HG03108 (cell line): ENCODE results near the gene CENPP.

ENCODE experiments used
- ATAC-seq: cut with Tn5 transposase; IDR thresholded peaks from one replicate; pipeline ENCODE4 v1.9.1; 2021; ENCODE audit warnings: moderate library complexity; ENCODE audit not compliant: unreplicated experiment

CENPP gene

DNA sequence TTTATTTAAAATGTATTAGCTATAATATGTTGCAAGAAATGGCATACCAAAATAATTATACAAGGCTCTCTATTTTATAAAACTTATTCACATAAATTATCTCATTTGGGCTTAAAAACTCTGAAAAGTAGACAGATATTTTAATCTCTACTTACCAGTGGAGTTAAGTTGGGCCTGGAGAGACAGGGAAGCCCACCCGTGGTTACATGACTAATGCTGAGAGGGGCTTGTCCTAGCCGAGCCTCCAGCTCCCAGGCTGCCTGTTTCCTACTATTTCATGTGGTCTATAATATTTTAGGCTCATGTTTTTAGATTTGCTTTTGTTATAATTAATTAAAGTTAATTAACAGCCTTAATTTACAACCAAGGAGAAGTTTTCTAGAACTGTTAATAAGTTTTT is 177.4 kb downstream of the CENPP start:
- ATAC-seq, result no peak

DNA sequence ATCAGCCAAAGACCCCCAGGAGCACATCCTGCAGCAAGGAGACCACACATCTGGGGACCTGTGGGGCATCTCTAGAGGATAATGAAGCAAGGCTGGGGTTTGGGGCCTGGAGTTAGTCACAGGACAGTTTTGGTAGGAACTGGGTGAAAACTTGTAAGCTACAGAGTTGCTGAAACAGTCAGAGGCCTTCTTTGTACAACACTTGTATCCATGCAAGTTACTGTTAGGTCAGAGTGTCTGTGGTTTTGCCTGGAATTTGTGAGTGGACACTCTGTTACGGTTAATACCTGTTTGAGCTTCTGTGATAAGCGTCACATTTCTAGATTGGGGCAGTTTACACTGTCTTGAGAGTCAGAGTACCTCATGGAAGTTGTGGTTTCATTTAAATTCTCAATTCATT is 179.1 kb downstream of the CENPP start:
- ATAC-seq, result no peak

DNA sequence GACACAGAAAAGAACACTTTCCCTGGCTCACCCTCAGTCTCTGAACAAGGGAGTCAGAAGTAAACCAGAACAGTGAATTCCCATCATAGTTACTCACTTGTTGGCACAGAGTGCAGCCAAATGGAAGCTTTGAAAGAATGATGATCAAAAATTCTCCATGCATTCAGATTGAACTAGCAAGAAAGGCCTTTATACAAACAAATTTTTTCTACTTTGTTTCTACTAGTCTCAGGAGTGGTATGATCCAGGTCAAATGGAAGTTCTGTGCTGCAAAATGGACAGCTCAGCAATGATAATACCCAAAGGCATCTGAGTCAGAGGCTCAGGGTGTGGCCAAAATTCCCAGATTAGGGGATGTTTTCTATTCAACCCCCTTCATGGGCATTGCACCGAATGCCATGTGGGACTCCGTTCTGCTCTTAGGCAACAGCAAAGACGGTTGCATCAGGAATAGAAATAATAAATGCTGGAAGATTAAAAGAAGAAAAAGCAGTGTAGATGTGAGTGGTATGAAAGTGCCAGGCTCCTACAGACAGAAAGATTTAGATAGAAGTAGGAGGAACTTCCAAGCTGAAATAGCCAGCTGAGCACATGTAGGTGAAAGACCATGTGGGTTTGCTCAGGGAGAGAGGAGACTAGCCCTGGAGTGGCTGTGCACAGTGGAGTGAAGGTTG is 180.6 kb downstream of the CENPP start:
- ATAC-seq, result no peak

DNA sequence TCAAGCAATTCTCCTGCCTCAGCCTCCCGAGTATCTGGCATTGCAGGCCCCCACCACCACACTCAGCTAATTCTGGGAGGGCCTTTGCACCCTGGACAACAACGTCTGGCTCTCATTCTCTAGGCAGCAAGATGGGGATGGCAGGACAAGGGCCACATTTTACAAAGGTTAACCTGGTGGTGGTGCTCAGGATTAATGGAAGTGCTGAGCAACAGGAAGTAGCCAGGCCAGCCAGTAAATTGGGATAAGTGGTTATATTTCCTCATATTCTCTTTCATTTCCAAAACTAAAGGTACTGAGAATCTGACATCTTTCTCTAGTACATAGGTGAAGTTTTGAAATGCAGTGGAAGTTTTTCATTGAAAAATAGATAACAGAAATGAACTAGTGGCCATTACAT is 181.3 kb downstream of the CENPP start:
- no peak for ATAC-seq

DNA sequence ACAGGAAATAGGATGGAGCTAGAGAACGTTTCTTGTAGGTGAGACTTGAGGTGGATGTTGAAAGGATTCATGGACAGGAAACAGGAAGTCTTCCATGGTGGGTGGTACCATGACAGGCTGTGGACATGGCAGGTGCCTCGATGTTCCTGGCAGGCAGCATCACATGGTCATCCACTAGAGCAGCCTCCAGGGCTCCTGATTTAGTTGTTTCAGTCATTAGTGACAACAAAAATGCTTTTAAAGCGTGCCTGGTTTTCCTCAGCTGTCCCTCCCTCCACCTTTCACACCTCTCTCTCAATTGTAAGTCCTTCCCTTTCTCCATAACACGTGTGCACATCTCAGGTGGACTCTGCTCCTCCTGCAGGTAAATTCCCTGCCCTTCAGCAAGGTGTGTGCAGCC is 181.7 kb downstream of the CENPP start:
- no peak for ATAC-seq

DNA sequence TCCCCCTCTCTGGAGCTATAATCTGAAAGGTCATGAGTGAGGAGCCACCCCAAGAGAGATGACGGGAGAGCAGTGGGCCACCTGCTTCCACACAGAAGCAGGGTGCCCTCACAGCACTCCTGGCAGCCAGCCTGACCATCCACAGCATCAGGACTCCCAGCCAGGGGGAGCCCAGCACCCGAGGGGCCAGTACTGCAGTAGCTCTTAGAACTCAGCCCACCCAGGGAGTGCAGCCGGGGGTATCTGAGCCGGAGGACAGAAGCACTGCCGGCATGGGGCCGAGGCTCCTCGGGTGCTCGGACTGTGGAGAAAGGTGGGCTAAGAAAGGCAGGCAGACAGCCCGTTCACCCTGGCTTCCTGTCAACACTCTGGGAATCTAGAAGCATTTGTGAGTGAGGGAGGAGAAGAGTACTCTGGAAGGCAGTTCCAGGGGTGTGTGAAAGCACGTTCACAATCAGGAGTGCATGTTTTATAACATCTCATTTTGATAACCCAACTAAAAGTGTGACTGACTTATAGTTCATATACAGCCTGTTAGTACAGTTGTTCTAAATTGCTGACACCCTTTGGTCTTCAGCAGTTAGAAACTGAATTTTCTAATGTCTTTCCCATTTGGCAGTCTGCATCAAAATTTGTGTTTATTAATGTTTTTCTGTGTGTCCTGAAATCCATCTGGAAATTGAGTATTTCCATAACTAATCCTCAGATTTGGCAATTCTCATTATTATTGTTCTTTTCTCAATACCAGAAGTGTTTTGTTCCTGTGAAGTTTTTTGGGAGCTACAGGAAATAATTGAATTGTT is 182.5 kb downstream of the CENPP start:
- no peak for ATAC-seq

DNA sequence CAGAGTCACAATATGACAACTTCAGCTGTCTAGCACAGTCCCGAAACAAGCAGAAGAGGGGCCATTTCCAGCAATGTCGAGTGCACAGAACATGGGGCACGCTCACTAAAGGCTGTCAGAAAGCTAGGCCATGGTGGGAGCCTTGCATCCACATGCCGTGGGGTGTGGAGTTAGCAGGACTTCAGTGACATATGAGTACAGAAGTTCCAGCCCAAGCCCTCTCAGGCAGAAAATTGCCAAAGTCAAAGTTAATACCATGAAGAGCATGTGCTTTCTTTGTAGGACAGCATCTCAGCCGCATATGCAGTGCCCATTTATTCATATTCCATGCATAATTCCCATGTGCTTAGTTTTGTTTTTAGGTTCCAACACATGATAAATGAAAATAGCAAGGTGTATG is 183.3 kb downstream of the CENPP start:
- no peak for ATAC-seq

DNA sequence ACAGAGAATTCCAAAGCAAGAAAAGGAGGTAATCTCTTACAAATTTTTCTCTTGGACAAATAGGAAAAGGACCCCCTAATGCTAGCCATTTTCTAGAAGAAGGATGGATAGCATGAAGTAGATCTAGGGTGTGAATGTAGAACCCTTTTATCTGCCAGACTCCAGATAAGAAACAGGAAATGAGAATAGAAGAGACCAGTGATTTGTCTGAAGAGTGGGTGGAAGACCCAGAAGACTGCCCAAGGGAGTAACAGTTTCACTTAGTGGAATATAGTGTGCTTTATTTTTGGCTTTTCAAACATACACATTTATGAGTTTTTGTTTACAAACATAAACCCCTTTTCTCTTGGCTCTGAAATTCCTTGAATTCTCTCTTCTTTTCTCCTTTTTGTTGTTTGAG is 185.0 kb downstream of the CENPP start:
- ATAC-seq, result no peak

DNA sequence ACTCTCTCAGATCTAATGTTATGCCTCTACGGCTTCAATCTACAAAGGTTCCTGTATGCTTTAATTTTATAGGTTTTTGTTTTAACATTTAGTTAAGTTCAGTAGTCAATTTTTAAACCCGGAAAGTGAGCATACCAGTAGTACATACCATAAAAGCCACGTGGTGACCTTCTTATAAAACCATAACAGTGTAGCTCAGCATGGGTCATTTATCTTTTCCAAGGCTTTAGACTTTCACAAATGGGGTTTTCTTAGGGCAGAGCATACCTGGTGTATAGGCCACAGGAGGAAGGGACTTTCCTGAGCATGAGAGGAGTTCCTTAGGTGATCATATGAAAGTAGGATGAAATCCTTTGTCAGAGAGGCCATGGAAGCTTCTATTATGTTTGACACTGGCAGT is 186.9 kb downstream of the CENPP start:
- ATAC-seq, result no peak

DNA sequence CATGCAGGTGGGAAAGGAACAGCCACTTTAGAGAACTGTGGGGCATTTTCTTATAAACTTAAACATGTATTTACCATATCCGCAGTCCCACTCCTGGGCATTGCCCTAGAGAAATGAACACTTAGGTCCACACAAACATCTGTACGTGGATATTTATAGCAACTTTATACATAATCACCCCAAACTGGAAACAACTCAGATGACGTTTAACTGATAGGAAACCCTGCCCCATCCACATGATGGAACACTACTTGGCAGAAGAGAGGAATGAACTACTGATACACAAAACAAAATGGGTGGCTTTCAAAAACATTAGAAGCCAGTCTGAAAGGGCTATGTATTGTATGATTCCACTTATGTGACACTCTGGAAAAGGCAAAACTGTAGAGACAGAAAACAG is 187.6 kb downstream of the CENPP start:
- no peak for ATAC-seq

DNA sequence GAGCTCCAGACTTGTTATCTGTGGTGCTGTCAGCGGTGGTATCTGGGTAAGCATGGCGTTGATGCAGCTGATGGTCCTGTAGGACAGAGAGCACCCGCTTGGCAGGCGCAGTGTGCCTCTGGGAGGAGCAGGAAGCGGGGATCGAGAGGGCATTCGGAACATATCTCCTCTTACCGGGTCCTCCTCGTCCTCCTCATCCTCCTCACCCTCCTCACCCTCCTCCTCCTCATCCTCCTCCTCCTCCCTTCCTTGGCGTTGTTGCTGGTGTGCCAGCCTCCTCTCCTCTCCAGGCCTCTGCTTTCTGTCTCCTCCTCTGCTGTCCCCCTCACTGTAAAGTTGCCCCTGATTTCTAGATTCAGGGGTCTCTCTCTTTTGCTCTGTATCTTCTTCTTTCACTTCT is 188.9 kb downstream of the CENPP start:
- no peak for ATAC-seq

DNA sequence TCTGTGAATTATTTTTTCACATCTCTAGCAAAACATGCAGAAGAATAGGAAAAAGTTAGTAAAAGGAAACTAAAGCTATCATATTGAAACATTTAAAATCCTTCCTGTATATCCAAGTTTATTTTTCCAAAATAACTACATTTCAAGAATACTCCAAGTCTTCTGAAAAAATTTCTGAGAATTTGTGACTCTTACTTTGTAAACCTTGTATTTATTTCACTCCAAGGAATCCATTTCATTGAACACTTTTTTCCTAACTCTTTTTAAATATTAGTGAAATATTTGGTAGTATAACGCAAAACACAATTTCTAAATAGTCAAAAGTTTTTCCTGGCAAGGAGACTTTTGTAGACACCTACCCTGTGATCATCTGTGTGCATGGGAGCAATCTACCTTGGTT is 190.8 kb downstream of the CENPP start:
- ATAC-seq, result no peak

DNA sequence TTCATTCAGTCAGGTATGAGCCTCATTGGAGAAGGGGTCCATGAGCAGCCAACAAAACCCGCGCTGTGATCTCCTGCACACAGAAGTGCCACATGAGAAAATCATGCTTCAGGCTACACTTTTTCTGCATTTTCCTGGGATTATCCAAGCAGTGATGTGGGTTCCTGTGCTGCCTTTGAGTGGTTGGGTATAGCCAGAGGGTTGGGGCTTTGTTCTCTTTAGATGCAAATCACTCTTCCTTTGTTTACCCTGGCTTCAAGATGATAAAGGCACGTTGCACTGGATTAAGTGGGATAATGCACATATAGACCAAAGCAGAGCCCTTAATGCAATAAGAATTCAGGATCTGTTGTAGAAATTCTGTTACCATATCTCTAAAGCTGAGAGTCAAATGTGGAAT is 191.3 kb downstream of the CENPP start:
- ATAC-seq, result no peak

DNA sequence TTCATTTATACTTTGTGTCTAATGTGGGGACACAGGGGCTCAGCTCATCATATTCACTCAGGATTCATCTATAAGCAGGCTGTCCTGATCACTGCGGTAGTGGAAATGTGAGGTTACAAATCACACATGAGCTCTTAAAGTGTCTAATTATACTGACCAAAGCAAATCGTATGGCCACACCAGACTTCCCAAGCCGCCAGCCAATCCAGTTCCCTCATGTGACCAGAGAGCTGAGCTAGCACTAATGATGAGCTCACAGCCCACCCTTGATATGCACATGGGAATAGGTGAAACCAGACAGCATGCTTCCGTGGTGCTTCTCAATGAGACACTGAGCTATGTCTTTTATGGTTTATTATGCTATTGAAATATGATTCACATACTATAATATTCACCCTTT is 192.4 kb downstream of the CENPP start:
- no peak for ATAC-seq

DNA sequence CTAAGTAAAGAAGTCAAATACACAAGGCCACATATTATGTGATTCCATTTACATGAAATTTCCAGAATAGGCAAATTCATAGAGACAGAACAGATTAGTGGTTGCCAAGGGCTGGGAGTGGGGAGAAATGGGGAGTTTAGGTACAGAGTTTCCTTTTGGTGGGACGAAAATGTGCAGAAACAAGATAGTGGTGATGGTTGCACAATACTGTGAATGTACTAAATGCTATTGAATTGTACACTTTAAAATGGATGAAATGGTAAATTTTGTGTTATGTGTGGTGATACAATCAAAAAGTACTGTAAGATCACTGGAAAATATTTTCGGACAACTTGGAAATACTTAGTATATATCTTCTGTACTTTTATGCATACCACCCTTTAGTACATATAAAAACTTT is 195.1 kb downstream of the CENPP start:
- ATAC-seq, result no peak

DNA sequence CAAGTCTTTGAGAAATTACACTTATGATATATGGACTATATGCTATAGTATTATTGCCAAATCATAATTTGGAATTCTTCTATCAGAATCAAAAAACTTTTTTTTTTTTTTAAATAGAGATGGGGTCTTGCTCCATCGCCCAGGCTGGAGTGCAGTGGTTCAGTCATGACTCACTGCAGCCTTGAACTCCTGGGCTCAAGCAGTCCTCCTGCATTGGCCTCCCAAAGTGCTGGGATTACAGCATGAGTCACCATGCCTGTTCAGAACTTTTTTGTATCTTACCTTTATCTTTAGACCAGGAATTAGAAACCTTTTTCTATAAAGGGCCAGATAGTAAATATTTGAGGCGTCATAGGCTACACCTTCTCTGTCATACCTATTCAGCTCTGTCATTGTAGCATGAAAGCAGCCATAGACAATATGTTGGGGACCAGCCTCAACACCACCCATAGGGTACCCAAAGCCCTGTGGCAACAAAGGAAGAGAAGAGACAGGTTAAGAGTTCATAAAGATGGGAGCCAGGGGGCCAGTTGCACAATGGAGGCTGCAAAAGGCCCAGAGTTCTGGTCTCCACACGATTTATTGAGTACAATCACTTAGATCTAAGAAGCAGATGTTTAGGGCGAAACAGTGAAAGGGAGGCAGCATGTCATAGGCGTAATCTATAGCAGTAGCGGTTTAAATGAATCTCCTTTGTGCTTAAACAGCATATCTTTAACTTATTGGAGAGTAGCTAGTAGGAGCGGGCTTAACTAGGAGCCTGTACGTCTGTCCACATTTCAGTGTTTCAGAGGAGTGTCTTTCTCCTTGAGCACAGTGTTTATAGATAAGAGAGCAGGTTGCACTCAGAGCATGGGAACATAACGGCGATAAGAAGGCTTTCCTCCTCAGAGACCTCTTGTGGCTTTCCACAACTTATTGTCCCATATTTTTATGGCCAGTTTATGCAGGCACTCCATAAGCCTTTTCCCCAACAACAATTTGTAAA is 197.5 kb downstream of the CENPP start:
- ATAC-seq, result no peak

DNA sequence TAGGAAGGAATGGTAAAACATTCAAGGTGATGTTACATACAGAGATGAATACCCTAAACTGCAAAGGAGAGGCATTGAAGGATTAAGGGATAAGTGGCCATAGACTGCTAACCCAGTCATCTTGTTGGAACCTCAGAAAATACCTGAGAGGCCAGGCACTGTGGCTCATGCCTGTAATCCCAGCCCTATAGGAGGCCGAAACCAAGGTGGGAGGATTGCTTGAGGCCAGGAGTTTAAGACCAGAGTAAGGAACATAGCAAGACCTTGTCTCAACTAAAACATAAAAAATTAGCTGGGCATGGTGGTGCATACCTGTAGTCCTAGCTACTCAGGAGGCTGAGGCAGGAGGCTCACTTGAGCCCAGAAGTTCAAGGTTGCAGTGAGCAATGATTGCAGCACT is 199.1 kb downstream of the CENPP start:
- no peak for ATAC-seq

DNA sequence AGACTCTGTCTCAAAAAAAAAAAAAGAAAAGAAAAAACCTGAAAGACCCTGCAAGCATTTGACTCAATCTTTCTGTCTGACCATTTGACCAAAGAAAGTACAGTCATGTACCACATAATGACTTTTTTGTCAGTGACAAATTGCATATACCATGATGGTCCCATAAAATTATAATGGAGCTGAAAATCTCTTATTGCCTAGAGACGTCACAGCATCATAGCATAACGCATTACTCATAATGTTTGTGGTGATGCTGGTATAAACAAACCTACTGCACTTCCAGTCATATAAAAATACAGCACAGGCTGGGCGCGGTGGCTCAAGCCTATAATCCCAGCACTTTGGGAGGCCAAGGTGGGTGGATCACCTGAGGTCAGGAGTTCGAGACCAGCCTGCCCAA is 199.6 kb downstream of the CENPP start:
- no peak for ATAC-seq

DNA sequence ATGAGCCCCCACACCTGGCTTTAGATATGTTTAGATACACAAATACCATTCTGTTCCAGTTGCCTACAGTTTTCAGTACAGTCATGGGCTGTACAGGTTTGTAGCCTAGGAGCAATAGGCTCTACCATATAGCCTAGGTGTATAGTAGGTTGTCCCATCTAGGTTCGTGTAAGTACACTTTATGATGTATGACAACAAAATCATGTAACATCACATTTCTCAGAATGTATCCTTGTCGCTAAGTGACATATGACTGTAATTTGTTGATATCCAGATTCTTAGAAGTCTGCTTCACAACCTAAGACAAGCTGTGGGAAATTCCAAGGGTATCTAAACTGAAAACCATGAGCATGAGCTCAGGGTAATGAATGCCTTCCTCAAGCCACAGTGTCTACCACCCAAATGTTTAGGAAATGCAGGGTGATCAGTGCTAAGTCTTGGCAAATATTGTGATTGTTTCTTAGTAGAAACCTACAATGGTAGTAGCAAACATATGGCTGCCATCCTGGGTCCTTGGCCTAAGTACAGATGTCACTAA is 201.6 kb downstream of the CENPP start:
- ATAC-seq, result no peak

DNA sequence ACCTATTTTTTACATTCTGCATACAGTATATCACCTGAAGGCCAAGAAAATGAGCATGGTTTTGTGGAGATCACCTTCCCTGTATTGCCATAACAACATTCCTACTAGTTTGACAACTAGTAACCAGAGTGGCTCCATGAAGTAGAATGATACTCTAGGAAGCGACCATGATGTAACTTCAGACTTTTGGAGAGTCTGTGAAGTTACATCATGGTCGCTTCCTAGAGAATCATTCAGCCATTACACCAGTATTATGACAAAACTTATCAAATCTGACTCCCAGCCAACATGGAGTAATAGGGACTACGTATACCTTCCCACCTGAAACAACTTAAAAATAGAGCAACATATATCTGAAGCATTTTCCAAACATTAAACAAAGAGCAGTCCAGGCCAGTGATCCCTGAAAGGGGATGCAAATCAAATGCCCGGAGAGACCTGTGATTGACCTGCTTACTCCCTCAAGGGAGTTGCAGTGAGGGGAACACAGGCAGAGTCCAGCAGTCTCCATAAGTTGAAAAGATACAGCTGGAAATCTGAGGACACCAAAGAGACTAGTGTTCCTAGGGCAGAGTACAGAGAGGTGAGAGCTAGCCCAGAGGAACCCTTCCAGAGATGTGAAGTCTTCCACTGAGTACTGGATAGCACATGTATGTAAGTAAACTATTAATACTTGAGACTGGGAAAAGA is 202.2 kb downstream of the CENPP start:
- ATAC-seq, result no peak

DNA sequence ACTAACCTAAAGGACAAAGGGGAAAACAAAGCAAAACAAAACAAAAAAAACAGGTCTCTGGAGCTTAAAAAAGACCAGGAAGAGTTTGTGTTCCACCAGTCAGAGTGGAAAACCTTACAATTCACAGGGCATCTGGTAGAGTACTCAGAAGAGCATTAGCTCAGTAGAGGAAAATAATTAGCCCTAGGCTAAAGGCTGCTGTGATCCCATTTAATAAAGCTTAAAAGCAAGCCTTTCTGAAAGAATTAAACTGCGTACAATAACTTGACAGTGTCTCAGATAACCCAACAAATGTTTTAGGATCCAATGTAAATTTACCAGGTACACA is 202.7 kb downstream of the CENPP start:
- no peak for ATAC-seq
